Omental fat pad (tissue), 4 donors: ENCODE results near the gene CACNG7. TPM values are rescaled to one million over a fixed set of nuclear protein-coding genes. Genes with fewer than 3 reads are reported as not detected.

ENCODE experiments used
- ATAC-seq: fragments of 150-250 bp; one replicate; pipeline ENCODE4 v1.9.1; 2016; ENCODE audit warnings: mild to moderate bottlenecking, moderate library complexity; ENCODE audit not compliant: low FRiP score
- DNase-seq: peaks from one replicate; pipeline ENCODE4 v3.0.0-alpha.2; 2019; ENCODE audit warnings: low spot score
- CTCF ChIP-seq, 3 donors: fragments of 450-650 bp; IDR thresholded peaks; one replicate each; pipeline ENCODE4 v1.5.1; 2016 to 2017; ENCODE audit warnings: antibody characterized with exemption in 3 of 3, mild to moderate bottlenecking in 3 of 3, moderate library complexity in 2 of 3
- total RNA-seq, 4 donors: library from RNA; depleted of rRNA; stranded (reverse); fragments of >200 nt; gene quantifications; one replicate each; pipeline ENCODE4 v1.1.0, GENCODE V29; 2016

CACNG7 gene
- total RNA-seq, 4 donors from 2014 or later: not detected

GRCh38 chr19:53992211-53992610 lies 83.1 kb downstream of the CACNG7 start:
- ATAC-seq (no peak), DNase-seq (no peak)

GRCh38 chr19:53992815-53993214 lies 83.7 kb downstream of the CACNG7 start:
- ATAC-seq (no peak), DNase-seq (no peak)
- TF ChIP-seq CTCF (IDR thresholded peaks at IDR 0.05): no peak

More at GRCh38 chr19:53992211-53992610, 83.1 kb downstream of the CACNG7 start:
- TF ChIP-seq CTCF (IDR thresholded peaks at IDR 0.05): no peak

- ATAC-seq (no peak), DNase-seq (no peak)
- TF ChIP-seq CTCF (IDR thresholded peaks at IDR 0.05): no peak
These were observed 84.4 kb downstream of the CACNG7 start for GRCh38 chr19:53993448-53993847.

Other genes starting within 250 kb of the CACNG7 start
- gene NLRP12, start 85.0 kb upstream of the CACNG7 start, total RNA-seq: 1 to 10 TPM in 3 of 4 donors, under 1 TPM in 1; 0.46 to 9.6 (median 1.6) TPM
- 100 to 1,000 TPM in 2 of 4 donors, 10 to 100 TPM in 2; 50.6 to 346 (median 97.8) TPM for gene MYADM, start 41.4 kb upstream of the CACNG7 start, total RNA-seq
- gene PRKCG, start 27.1 kb upstream of the CACNG7 start, total RNA-seq: not detected
- not detected for gene CACNG8, start 53.7 kb downstream of the CACNG7 start, total RNA-seq
- gene CACNG6, start 82.4 kb downstream of the CACNG7 start, total RNA-seq: not detected
- gene VSTM1, start 154.6 kb downstream of the CACNG7 start, total RNA-seq: not detected
- gene TARM1, start 172.1 kb downstream of the CACNG7 start, total RNA-seq: not detected
- gene OSCAR, start 191.5 kb downstream of the CACNG7 start, total RNA-seq: 1 to 10 TPM; 1.3 to 8.3 (median 5.5) TPM
- 10 to 100 TPM in 3 of 4 donors, 1 to 10 TPM in 1; 7.1 to 33.0 (median 28.6) TPM for gene NDUFA3, start 193.6 kb downstream of the CACNG7 start, total RNA-seq
- 10 to 100 TPM in 3 of 4 donors, 1 to 10 TPM in 1; 9.7 to 19.9 (median 15.6) TPM for gene TFPT, start 206.4 kb downstream of the CACNG7 start, total RNA-seq
- gene PRPF31, start 206.5 kb downstream of the CACNG7 start, total RNA-seq: 10 to 100 TPM; 33.8 to 50.1 (median 39.7) TPM
- 10 to 100 TPM; 13.4 to 24.4 (median 19.0) TPM for gene CNOT3, start 228.5 kb downstream of the CACNG7 start, total RNA-seq